Stimulated activated CD8-positive, alpha-beta memory T cell treated with anti-CD3 and anti-CD28 coated beads, Interleukin-4, amount 100 ng/mL, for 24 hours (primary cell): Measurements from ENCODE around the gene COL4A3.
"Not testable (repeated sequence)": the region's sequence is repeated elsewhere in the genome, so short reads cannot be mapped to it uniquely, and the experiment has no call there.

ENCODE experiments used
- DNase-seq: peaks from one replicate; pipeline ENCODE4 v3.0.0-alpha.2; 2020; ENCODE audit warnings: low read depth

The COL4A3 gene

GRCh38 chr2:227214622-227215041 is 50.2 kb downstream of the COL4A3 start:
- DNase-seq, result no peak

DNA sequence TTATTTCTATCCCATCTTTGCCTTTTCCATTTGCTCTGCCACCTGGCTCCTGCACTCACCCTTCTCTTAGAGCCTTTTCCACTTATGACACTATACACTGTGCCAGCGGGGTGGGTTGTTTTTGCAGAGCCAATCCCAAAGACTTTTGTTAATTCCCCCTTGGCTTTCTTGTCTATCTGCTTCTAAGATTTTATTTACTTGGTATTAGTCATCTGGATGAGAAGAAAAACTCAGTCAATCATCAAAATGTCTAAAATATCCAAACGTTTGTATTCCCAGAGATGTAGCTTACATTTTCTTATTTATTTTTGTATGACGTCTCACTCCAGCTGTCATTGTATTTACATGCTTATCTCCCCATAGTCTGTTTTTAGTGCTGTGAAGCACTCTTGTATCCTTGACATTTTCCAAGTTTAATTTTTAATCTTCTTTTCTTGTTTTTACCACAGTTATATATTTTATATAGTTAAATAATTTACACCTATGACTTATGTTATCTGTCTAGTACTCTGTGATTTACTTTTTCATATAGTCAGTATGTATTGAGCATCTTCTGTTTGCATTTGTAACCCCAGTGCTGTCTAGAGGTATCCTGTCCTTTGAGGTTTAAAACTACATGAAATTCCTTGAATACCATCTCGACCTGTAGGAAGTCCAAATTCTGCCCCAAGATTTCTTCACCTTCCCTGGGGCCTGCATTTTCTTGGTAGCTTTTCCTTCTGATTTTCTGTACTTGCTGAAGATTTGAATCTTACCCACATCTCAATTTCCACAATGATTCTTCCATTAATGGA is 55.1 kb downstream of the COL4A3 start:
- DNase-seq, result no peak

DNA sequence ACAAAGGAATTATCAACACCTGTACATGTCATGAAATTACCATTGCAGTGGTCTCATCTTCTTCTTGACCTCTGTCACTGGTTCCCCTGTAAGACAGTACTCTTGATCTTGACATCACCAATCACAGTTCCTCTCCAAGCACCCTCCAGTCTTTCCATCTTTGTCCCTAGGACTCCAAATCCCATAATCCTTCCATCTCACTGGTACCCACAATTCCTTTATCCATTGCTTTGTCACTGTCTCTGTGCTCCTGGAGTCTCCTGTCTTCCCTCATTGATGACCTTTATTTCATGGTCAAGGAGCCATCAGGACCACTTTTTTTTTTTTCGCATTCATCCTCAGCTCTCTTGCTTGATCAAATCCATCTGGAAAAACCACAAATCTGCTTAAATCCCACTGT is 56.7 kb downstream of the COL4A3 start:
- DNase-seq, result no peak

GRCh38 chr2:227222292-227222691 is 57.9 kb downstream of the COL4A3 start:
- DNase-seq, result no peak

- not testable (repeated sequence) for DNase-seq
These were observed 61.2 kb downstream of the COL4A3 start for GRCh38 chr2:227225641-227226040.

DNA sequence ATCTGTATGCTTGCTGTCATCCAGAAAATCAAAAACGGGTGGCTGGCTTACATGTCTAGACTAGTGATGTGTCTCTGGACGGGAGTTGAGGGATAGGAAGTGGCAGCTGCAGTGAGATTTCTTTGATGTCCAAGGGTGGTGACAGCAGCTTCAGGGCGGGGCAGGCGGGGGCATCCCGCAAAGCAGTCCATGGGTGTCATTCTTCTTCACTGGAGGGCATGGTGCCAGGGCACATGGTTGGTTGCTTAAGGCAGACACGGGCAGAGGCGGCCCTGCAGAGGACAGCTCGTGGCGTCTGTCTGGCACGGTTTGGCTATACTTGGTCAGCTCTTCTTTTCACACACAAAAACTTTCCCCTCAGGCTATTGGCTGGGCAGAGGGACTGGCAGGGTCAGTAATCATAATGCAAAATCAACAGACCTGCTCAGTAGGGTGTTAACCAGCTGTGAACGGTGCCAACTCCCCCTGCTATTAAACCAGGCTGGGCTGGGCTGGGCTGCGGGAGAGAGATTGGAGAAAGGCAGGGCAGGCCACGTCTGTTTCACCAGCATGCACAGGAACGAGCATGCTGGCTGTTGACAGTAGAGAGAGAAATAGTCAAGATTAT is 63.7 kb downstream of the COL4A3 start:
- DNase-seq, result no peak

DNA sequence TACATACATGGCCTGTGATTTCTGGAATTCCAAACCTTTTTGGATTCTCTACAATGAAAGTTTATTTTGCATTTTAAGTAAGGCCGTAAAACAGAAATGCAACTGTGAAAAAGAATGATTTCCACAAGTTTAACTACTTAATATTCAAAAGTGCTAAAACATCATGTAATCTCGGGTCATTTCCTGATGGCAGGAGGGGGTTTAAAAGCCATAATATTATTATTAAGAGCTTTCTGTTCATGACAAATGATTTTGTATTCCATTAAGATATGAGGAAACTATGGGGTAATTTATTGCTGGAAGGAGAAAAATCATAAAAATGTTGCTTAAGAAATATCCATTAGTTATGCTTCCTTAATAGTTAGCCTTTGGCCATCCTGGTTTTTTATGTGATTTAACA is 65.7 kb downstream of the COL4A3 start:
- DNase-seq, result no peak

GRCh38 chr2:227234429-227234828 is 70.0 kb downstream of the COL4A3 start:
- DNase-seq, result no peak

DNA sequence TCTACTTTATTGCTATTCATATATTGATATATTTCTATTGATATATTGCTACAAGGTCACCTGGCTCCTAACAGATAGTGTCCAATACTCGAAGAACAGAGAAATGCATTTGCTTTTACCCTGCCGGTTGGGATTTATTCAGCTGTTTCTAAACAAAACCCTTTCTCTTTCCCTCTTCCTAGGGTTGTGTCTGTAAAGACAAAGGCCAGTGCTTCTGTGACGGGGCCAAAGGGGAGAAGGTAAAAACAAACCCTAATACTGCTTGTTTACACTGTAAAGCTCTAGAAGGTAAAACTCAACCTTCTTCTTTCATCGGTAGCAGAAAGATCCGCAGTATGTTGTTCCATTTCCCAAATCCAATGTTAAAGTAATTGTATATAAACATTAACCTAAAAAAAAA is 73.4 kb downstream of the COL4A3 start:
- DNase-seq, result no peak

DNA sequence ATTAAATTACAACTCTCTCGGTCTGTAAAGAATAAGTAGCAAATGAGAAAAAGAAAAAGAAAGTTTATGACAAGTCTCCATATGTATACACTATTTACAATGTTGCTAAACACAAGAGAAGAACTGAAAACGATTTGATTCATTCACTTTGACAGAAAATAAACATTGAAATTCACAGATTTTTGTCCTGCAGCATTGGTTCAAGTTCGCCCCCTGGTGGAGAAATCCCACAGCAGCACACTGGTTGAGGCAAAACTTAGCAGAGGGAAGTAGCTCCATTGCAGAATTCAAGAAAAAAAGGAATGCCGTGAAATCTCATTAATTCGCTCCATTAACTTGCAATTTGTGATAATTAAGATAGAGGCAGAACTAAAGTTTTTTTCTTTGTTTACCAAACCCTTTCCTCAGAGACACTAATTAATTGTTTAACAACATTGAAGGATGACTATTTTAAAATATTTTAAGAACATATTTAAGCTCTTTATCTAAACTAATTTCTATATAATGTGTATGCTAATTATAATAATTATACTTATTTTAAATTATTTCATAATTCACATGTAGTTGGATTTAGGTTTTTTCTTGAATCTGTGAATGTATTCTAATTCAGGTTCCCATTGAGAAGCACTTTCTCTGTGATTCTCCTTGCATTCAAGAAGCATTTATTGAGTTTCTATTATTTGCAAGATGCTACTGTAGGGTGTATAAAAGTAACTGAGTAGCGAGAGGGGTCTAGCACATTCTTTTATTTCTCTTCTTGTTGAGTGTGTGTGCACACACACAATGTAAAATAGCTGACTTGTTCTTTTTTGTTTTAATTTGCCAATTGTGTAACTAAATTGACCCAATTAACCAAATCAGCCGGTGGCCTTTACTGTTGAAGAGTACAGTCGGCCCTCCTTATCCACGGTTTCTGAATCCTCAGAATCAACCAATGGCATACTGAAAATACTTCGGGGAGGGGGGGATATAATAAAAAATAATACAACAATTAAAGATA is 74.1 kb downstream of the COL4A3 start:
- peak; percentile 26 for DNase-seq

GRCh38 chr2:227241005-227241404 is 76.6 kb downstream of the COL4A3 start:
- DNase-seq, result no peak

- no peak for DNase-seq
These were observed 84.5 kb downstream of the COL4A3 start for GRCh38 chr2:227248876-227249275.

DNA sequence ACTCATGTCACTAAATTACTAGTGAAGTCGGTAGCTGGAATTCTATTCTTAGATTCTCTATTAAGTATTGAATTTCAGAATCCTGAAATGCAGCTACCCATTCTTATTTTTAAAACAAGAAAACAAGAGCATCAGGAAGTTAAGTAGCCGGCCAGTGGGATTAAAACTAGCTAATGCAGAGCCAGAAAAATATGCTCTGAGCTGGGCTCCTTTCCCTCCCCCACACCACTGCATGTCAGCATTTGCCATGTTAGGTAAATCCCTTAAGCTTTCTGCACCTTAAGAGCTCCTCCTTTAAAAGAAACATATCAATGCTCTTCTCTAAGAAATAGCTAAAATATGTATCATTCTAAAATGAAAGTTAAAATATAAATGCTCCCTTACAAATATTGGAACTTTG is 88.4 kb downstream of the COL4A3 start:
- DNase-seq, result no peak

- DNase-seq, result no peak
These were observed 92.2 kb downstream of the COL4A3 start for GRCh38 chr2:227256605-227257004.

- DNase-seq, result no peak
These were observed 93.4 kb downstream of the COL4A3 start for GRCh38 chr2:227257820-227258219.

DNA sequence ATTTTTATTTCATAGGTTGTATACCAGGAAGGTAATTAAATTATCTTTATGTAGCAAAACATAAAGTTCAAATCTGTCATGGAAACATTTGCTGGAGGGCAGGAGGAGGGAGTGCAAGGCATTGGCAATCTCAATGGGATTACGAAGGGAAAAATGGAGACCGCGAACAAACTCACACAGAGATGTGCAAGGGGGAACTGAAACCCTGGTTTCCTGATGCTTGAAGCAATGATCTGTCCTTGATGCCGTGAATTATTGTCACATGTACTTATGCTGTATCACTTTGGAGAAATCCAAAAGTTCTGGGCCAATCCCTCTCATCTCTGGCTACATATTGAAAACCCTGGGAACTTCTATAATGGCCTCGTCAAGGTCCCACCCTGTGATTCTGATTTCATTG is 95.6 kb downstream of the COL4A3 start:
- no peak for DNase-seq

DNA sequence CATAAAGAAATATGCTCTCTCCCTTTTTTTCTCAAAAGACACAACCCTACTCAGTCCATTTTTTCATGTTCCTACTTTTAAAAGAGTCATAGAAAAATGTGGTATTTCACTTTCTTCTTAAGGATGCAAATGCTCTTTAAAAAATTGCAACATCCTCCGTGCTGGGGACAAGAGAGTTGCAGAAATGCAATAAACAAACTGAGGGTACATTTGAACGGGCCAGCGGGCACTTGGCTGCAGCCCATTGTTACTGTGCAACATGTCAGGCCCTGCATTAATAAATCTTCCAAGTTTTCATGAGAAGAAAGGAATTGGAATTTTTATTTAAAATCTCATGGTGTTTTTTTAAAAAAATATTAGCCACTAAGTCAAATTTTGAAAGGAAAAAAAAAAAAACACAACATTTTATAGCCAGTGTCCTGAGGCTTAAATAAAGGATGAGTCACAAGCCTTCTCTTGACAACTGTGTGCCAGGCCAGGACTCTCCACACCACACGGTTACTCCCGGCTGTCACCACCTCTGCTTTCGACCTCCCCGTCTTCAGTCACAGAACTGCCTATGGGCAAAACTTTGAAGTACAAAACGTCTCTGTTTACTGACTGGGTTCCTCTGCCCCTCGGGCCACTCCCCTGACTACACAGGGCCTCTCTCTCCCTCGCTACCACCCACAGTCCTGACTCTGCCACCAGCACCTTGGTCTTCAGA is 103.1 kb downstream of the COL4A3 start:
- DNase-seq, result no peak

GRCh38 chr2:227280895-227281294 is 116.5 kb downstream of the COL4A3 start:
- no peak for DNase-seq

DNA sequence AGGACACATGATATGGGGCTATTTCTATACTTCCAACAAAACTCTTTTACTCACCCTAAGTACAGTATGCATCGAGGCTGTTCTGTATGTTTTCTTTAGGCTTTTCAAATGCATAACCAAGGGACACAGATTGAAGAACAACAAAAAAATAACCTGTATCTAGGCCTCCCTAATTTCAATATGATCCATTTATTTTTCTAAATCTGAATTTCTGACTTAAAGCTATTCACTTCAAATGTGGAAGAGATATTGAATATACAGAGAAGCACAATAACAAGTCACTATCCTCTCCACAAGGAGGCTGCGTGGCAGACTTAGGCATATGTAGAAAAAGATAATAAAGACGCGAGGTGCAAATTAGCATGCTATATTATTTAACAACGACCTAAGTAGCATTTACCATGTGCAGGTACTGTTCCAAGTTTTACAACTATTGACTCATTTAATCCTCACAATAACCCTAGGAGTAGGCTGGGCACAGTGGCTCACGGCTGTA is 121.4 kb downstream of the COL4A3 start:
- no peak for DNase-seq

- DNase-seq, result no peak
These were observed 123.3 kb downstream of the COL4A3 start for GRCh38 chr2:227287771-227288170.

GRCh38 chr2:227292314-227292713 is 127.9 kb downstream of the COL4A3 start:
- no peak for DNase-seq

GRCh38 chr2:227293531-227293930 is 129.1 kb downstream of the COL4A3 start:
- DNase-seq, result no peak
